GM19463 (cell line): ENCODE results near the gene SUCO.
A peak's percentile ranks its signal among the peaks of the same experiment; 100 is the strongest.

Experiments used
- ATAC-seq: cut with Tn5 transposase; IDR thresholded peaks from one replicate; pipeline ENCODE4 v1.9.1; 2021; ENCODE audit warnings: mild to moderate bottlenecking, moderate library complexity; ENCODE audit not compliant: unreplicated experiment

SUCO gene

GRCh38 chr1:172514108-172514507 lies 18.8 kb upstream of the SUCO start:
- ATAC-seq = no peak

GRCh38 chr1:172515436-172515835 lies 17.5 kb upstream of the SUCO start:
- ATAC-seq = no peak

- ATAC-seq = no peak
These were observed 17.0 kb upstream of the SUCO start for GRCh38 chr1:172515927-172516326.

- no peak for ATAC-seq
These were observed 15.9 kb upstream of the SUCO start for GRCh38 chr1:172517081-172517480.

- no peak for ATAC-seq
These were observed 15.4 kb upstream of the SUCO start for GRCh38 chr1:172517545-172517944.

- no peak for ATAC-seq
These were observed 3.6 kb upstream of the SUCO start for GRCh38 chr1:172529304-172529703.

GRCh38 chr1:172530000-172530399 lies 3.0 kb upstream of the SUCO start:
- no peak for ATAC-seq

GRCh38 chr1:172531412-172532182 lies 1.4 kb upstream of the SUCO start:
- no peak for ATAC-seq

GRCh38 chr1:172532183-172532699 lies 709 bp upstream of the SUCO start:
- ATAC-seq = peak; percentile 62

GRCh38 chr1:172533513-172534151 lies 682 bp downstream of the SUCO start:
- ATAC-seq = peak; percentile 21

GRCh38 chr1:172536256-172536655 lies 3.3 kb downstream of the SUCO start:
- no peak for ATAC-seq

GRCh38 chr1:172537366-172537765 lies 4.4 kb downstream of the SUCO start:
- ATAC-seq = no peak

GRCh38 chr1:172537827-172538391 lies 5.0 kb downstream of the SUCO start:
- no peak for ATAC-seq

- ATAC-seq = no peak
These were observed 7.7 kb downstream of the SUCO start for GRCh38 chr1:172540635-172541034.

GRCh38 chr1:172544481-172545104 lies 11.6 kb downstream of the SUCO start:
- no peak for ATAC-seq

GRCh38 chr1:172545396-172546004 lies 12.6 kb downstream of the SUCO start:
- peak; percentile 77 for ATAC-seq

- no peak for ATAC-seq
These were observed 14.1 kb downstream of the SUCO start for GRCh38 chr1:172547071-172547470.

- no peak for ATAC-seq
These were observed 16.8 kb downstream of the SUCO start for GRCh38 chr1:172549621-172550280.

GRCh38 chr1:172551279-172551678 lies 18.3 kb downstream of the SUCO start:
- no peak for ATAC-seq

GRCh38 chr1:172554915-172555314 lies 22.0 kb downstream of the SUCO start:
- ATAC-seq = no peak

- ATAC-seq = no peak
These were observed 23.5 kb downstream of the SUCO start for GRCh38 chr1:172556461-172556860.
